KMS-11 (cell line): ENCODE data around the gene LRRC71.
A peak's percentile ranks its signal among the peaks of the same experiment; 100 is the strongest.

Source experiments
- H2AFZ ChIP-seq: fragments of 200-600 bp; sonication (generic); 2 replicates; pipeline ENCODE4 v1.6.1; 2016; ENCODE audit warnings: antibody characterized with exemption, mixed run types, low read depth
- H3K27ac ChIP-seq: fragments of 200-600 bp; sonication (generic); 2 replicates; pipeline ENCODE4 v1.6.1; 2016; ENCODE audit warnings: mild to moderate bottlenecking, mixed run types
- H3K27me3 ChIP-seq: fragments of 200-600 bp; sonication (generic); 2 replicates; pipeline ENCODE4 v1.6.1; 2017; ENCODE audit warnings: mild to moderate bottlenecking, low read depth, mixed run types, moderate library complexity; ENCODE audit not compliant: insufficient read depth
- H3K36me3 ChIP-seq: fragments of 200-600 bp; sonication (generic); 2 replicates; pipeline ENCODE4 v1.6.1; 2017; ENCODE audit warnings: mild to moderate bottlenecking, mixed run types; ENCODE audit not compliant: insufficient read depth
- H3K4me1 ChIP-seq: fragments of 200-600 bp; sonication (generic); 2 replicates; pipeline ENCODE4 v1.6.1; 2016; ENCODE audit warnings: mild to moderate bottlenecking, low read depth, mixed run types; ENCODE audit not compliant: poor library complexity, severe bottlenecking
- H3K4me2 ChIP-seq: fragments of 200-600 bp; sonication (generic); 2 replicates; pipeline ENCODE4 v1.7.0; 2016; ENCODE audit warnings: mild to moderate bottlenecking, mixed run types
- H3K4me3 ChIP-seq: fragments of 200-600 bp; sonication (generic); IDR thresholded peaks from 2 replicates; pipeline ENCODE4 v1.6.1; 2017; ENCODE audit warnings: low read depth, low read length, mixed read lengths; ENCODE audit not compliant: insufficient read depth
- H3K79me2 ChIP-seq: fragments of 200-600 bp; sonication (generic); 2 replicates; pipeline ENCODE4 v1.6.1; 2016; ENCODE audit warnings: low read depth, mixed run types; ENCODE audit not compliant: insufficient read depth
- H3K9ac ChIP-seq: fragments of 200-600 bp; sonication (generic); 2 replicates; pipeline ENCODE4 v1.6.1; 2016; ENCODE audit warnings: mild to moderate bottlenecking, mixed run types
- H4K20me1 ChIP-seq: fragments of 200-600 bp; sonication (generic); 2 replicates; pipeline ENCODE4 v1.6.1; 2016; ENCODE audit warnings: mild to moderate bottlenecking, mixed run types; ENCODE audit not compliant: insufficient read depth
- TF ChIP-seq, protein P1 (sequence below): fragments of 200-600 bp; sonication (generic); conservative IDR thresholded peaks from 2 replicates; pipeline ENCODE4 v1.6.1; 2017; ENCODE audit warnings: low read depth, mild to moderate bottlenecking, antibody characterized with exemption, low read length, moderate library complexity, mixed read lengths

Gene LRRC71

DNA sequence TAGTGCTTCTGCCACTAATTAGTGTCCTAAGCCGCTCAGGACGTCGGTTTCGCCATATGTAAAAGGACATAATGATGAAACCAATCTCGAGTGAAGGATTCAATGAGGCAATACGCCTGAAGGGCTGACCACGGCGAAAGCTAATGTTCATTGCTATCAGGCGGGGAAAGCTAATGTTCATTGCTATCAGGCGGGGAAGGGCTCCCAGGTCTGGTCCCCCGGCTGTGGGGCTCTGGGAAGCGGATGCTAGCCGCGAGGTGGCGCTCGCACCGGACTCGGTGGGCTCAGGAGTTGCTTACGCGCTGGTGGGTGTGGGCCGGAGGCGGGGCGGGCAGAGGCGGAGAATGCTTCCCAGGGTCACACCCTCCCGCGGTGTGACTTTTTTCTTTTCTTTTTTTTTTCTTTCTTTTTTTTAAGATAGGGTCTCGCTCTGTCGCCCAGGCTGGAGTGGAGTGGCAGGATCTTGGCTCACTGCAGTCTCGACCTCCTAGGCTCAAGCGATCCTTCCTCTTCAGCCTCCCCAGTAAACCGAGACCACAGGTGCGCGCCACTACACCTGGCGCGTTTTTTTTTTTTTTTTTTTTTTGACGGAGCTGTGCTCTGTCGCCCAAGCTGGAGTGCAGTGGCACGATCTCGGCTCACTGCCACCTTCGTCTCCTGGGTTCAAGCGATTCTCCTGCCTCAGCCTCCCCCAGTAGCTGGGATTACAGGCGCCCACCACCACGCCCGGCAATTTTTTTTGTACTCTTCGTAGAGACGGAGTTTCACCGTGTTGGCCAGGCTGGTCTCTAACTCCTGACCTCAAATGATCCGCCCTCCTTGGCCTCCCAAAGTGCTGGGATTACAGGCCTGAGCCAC is 28.0 kb upstream of the LRRC71 start:
- H3K4me1 ChIP-seq: peaks cover 6% of the 10 kb centered on the region
- H3K4me3 ChIP-seq: peak overlapping the region; percentile 53
- H2AFZ ChIP-seq: no peak overlapping the region
- H3K27ac ChIP-seq: no peak overlapping the region
- peaks cover 84% of the 10 kb centered on the region for H3K27me3 ChIP-seq
- H3K4me2 ChIP-seq: peak overlapping the region; percentile 22; the same call in 1 of the 2 replicates
- H3K9ac ChIP-seq: no peak overlapping the region
- no peaks in the 10 kb centered on the region for H3K79me2 ChIP-seq
- no peaks in the 10 kb centered on the region for H3K36me3 ChIP-seq
- TF ChIP-seq, protein P1, sequence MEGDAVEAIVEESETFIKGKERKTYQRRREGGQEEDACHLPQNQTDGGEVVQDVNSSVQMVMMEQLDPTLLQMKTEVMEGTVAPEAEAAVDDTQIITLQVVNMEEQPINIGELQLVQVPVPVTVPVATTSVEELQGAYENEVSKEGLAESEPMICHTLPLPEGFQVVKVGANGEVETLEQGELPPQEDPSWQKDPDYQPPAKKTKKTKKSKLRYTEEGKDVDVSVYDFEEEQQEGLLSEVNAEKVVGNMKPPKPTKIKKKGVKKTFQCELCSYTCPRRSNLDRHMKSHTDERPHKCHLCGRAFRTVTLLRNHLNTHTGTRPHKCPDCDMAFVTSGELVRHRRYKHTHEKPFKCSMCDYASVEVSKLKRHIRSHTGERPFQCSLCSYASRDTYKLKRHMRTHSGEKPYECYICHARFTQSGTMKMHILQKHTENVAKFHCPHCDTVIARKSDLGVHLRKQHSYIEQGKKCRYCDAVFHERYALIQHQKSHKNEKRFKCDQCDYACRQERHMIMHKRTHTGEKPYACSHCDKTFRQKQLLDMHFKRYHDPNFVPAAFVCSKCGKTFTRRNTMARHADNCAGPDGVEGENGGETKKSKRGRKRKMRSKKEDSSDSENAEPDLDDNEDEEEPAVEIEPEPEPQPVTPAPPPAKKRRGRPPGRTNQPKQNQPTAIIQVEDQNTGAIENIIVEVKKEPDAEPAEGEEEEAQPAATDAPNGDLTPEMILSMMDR: peak; percentile 93
- no peaks in the 10 kb centered on the region for H4K20me1 ChIP-seq

DNA sequence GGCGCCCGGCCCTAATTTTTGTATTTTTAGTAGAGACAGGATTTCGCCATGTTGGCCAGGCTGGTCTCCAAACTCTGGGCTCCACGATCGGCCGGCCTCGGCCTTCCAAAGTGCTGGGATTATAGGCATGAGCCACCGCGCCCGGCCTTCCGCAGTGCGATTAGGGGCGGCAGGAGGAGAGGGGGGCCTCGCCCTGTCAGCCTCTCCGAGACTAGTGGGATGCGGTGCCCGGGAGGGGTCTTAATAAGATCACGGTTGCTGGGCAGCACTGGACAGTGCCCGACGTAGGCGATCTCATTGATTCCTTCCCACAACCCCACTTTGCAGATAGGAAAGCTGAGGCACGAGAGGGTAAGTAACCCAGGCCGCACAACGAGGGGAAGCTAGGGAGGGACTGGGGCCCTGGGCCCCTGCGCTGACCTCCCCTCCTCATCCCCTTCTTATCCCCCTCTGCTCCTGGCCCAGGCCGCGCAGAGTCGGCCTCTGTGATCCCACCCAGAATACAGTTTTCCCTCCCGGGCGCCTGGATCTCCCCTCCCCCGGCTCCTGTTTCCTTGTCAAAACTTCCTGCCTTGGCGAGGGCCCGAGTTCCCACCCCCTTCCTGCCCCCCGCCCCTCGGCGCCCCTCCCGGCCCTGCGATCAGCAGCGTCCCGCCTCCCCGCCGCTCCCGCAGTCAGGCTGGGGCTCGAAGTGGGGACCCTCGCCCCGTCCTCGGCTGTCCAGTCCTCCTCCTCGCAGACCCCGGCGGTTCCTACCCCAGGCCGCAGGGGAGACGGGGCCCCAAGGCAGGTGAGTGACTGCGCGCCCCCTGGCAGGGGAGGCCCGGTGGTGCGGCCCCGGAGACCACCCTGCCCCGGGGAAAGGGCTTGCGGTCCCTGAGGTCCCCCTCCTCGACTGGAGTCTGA is 27.1 kb upstream of the LRRC71 start, which contains the start of gene PEAR1:
TSS of gene PEAR1 (plus strand) at position 671 of the 906 bp plus-strand sequence. CDS start 10,209 bp downstream, outside the sequence.
- Histone ChIP-seq H3K9ac (no peak within 1 kb of the TSS), H2AFZ (no peak within 1 kb of the TSS), H3K4me2 (peak within 1 kb of the TSS; percentile 22; the same call in 1 of the 2 replicates), H3K4me3 (peak within 1 kb of the TSS; percentile 53), H3K27me3 (peaks cover 87% of the 10 kb centered on the region), H3K79me2 (no peaks in the 10 kb centered on the region), H3K4me1 (peaks cover 6% of the 10 kb centered on the region), H4K20me1 (no peaks in the 10 kb centered on the region), H3K36me3 (no peaks in the 10 kb centered on the region), H3K27ac (no peak within 1 kb of the TSS)
- TF ChIP-seq, protein P1: no peak

DNA sequence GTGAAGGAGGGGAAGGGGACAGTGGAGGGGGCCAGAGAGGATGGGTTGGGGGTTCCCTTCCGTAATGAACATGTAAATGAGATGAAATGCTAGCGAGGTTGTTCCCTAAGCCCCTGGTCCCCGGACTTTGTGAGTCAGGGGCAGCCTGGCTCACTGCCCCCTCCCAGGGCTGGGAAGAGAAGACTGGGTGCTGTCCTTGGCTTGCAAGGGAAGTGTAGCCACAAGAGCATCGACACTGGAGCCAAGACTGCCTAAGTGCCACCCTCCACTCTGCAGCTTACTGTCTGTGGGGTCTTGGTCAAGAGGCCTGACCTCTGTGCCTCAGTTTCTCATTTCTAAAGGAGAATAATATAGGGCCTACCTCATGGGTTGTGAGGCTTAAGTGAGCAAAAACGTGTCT is 26.4 kb upstream of the LRRC71 start:
- Histone ChIP-seq H3K36me3 (no peaks in the 10 kb centered on the region), H3K4me3 (no peak overlapping the region), H4K20me1 (no peaks in the 10 kb centered on the region), H3K4me1 (peaks cover 6% of the 10 kb centered on the region), H3K4me2 (no peak overlapping the region), H3K79me2 (no peaks in the 10 kb centered on the region), H2AFZ (no peak overlapping the region), H3K9ac (no peak overlapping the region), H3K27ac (no peak overlapping the region), H3K27me3 (peaks cover 89% of the 10 kb centered on the region)
- TF ChIP-seq, protein P1: no peak

DNA sequence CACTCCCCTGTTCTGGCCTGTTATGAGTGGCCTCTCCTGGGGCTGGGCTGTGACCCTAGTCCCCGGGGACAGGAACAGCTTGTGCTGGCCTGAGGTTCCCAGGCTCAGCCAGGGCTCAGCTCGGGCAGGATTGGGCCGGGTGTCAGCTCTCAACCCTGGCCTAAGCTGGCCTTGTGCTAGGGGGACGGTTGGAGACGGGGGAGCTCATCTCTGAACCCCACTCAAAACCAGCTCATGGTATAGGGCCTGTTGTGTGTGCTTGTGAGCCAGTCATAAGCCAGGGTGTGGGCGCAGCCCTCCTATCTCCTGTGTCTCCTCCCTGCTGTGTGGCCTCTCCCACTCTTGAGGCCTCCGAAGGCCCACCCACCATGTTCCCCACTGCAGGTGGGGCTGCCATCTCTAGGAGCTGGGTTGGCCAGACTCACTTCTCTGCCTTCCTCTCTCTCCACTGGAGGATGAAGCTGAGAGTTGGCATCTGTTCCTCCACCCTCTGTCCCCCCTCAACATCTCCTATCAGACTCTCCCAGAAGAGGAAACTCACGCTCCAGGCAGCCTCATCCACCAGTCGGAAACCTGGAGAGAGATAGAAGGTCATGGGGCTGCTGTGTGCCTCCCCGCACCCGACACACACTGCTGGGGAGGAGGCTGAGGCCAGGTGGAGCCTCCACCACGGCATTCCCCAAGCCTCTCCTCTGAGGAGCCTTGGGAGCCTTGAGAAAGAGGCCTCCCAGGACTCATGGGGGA is 25.5 kb upstream of the LRRC71 start:
- Histone ChIP-seq H3K4me1 (peaks cover 6% of the 10 kb centered on the region), H3K36me3 (no peaks in the 10 kb centered on the region), H3K9ac (no peak overlapping the region), H3K4me3 (no peak overlapping the region), H2AFZ (no peak overlapping the region), H3K27ac (no peak overlapping the region), H3K4me2 (no peak overlapping the region), H3K27me3 (peaks cover 93% of the 10 kb centered on the region), H3K79me2 (no peaks in the 10 kb centered on the region), H4K20me1 (no peaks in the 10 kb centered on the region)
- TF ChIP-seq, protein P1: no peak
